RPMI7951 (cell line): ENCODE data around the gene NKAIN2. TPM values are rescaled to one million over a fixed set of nuclear protein-coding genes. Genes with fewer than 3 reads are reported as not detected.
"Not testable (repeated sequence)": the region's sequence is repeated elsewhere in the genome, so short reads cannot be mapped to it uniquely, and the experiment has no call there.

Experiments used
- DNase-seq: peaks from one replicate; pipeline ENCODE4 v3.0.0-alpha.2; 2012; ENCODE audit warnings: low read depth
- total RNA-seq: library from RNA; depleted of rRNA; stranded (reverse); fragments of >200 nt; shearing (Covaris generic); gene quantifications from 2 replicates; pipeline ENCODE4 v1.2.3, GENCODE V29; 2014

Gene NKAIN2
- total RNA-seq, 1 experiment from 2014 or later, result not detected

DNA sequence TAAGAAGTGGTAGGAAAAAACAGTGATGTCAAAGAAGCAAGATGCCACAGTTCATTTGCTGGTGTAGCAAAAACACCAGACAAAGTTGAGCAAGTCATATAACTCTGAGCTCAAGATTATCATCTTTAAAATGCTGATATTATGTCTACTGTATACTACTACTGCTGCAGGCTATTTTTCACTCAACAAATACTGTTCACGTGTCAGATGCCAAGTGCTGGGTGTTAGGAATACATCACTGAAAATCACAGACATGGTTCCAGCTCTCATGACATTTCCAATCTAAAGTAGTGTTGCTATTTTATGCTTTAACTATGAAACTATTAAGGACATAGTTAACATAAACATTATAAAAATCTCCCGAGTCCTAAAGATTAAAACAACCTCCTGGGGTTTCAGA lies 163.0 kb downstream of the NKAIN2 start:
- no peak for DNase-seq

DNA sequence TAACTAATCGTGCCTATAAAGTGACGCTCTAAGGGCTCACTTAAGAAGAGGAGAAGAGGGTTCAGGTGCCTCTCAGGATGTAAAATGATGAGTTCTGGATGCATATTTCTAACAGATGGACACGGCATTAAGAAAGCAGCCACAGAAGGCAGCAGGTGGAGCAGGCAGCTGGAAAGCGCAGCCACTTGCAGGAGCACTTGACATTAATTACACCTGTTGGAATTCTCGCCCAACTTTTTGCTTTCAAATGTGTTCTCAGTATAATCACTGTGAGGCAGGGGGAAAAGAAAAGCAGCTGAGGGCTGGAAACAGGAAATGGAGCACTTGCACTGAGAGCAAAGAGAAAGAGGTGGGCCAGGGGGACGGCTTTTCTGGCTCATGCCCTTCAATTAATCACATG lies 164.2 kb downstream of the NKAIN2 start:
- no peak for DNase-seq

DNA sequence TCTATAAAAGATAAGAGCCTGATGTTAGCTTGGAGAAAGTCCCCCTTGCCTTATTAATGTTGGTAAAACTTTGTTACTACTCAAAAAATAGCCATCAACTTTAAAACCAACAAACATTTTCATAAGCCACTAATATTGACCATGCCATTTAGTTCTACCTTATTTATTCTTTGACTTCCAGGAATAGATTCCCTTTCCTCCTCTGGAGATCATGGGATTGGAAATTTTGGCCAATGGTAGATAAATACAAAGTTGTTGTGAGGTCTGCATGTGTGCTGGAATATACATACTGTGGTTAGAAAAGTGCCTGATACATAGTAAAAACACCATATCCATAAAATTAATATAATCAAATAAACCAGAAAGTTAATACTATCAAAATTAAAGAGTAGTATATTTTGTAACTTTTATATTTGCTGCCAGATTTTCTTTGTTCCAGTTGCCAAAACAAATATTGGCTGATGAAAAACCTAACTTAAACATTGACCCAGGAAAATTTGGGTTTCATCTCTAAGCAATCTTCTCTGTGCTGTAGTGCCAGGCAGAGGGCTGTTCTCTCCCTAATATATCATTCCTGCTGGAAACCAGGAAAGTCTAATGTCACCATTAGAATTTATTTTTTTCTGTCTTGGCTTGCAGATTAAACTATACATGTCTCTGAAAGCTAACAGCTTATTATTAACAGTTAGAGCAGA lies 169.1 kb downstream of the NKAIN2 start:
- no peak for DNase-seq

DNA sequence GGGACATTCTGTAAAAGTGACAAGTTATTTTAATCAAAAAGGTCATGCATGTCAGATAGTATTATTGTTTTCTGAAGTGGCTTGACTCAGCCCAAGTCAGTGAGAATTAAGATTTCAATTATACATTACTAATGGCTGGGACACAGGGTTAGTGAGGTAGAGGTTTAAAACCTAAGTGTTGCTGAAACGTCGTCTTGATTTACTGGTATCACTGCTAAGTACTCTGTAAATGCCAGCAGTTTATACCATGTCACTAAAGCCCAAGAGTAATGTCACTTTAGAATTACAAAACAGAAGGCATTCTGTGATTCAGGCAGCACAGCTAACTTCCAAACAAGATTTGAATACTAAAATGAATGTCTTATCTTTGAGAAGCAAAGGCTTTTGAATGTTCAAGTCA lies 176.6 kb downstream of the NKAIN2 start:
- DNase-seq, result no peak

DNA sequence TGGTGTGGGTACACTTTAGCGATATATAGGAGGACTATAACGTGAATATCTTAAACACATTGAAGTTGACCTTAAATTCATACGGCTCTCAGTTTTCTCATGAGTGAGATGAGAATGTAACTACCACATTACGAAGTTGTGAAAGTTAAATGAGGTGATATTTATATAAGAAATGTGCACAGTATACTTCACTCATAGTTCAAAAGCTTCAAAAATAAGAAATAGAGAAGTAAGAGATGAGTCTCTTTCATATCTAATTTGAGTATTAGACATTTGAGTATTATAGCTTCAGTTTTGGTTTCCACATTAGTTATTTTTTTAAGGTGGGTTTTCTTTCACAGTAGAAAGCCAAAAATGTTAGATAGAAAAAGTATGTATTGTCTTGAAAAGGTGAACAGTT lies 183.3 kb downstream of the NKAIN2 start:
- no peak for DNase-seq

DNA sequence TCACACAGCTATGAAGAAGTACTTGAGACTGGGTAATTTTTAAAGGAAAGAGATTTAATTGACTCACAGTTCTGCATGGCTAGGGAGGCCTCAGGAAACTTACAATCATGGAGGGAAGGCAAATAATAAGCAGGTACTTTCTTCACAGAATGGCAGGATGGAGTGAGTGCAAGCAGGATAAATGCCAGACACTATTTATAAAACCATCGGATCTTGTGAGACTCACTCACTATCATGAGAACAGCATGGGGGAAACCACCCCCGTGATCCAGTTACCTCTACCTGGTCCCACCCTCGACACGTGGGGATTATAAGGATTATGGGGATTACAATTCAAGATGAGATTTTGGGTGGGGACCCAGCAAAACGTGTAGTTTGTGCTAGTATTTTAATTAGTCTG lies 186.3 kb downstream of the NKAIN2 start:
- DNase-seq, result not testable (repeated sequence)

DNA sequence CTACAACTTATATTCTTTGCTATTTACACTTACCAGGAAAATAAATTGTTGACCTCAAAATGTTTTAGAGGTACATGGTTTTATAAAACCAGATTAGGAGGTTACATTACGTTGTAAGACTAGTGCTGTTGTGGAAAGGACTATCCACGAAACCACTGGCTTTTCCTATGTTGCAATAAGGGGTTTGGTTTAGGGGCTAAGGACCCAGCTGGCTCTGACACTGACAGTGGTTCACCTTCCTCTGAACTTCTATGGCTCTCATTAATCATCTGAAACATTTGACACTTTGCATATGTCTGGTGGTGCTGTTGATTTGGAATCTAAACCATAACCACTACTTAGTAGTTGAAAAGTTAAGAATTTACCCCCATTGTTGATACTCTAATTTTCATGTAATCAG lies 186.7 kb downstream of the NKAIN2 start:
- no peak for DNase-seq

DNA sequence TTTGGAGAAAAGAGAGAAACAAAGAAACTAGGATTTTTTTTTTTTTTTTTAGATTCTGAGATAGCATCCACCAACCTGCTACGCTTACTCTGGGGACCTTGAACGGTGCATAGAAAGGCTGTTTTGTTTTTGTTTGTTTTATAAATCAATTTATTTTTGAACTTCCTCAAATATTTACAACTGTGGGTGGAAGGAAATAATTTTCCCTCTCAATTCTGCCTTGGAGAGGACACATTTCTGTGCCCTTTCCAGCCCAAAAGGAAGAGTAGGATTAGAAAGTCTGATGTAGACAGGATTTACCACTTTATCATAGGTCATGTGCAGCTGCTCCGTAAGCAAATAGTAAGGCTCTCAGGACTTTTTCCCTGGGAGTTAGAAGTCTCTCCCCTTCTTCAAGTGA lies 190.5 kb downstream of the NKAIN2 start:
- DNase-seq, result no peak

DNA sequence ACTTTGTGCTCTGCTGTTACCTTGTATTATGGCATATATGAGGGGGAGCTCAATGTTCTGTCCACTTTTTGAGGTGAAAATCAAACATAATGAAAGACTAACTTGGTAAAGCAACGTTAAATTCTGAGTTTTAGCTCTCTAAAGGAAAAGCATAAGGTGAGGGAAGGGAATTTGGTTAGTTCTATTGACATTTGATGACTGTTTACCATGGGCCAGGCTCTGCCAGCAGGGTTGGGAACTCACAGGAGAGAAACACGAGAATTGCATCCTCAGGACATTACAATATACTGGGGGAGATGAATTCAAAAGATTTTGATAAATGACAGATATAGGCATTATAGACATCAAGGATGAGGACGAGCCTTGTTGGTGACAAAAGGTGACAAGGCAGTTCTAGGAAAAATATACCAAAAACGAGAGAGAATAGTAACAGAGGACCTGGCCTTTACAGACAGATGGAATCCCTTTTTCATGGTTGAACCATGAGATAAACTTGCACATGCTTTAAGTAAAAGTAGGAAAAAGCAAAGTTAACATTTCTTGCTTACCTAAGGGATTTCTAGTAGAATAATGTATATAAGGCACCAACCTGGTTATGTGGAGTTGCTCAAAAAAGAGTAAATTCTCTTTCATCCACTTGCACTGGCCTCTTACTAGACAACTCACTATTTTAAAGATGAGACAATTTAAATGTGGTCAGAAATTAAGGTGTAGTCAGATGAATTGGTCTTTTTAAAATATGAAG lies 191.4 kb downstream of the NKAIN2 start:
- no peak for DNase-seq

DNA sequence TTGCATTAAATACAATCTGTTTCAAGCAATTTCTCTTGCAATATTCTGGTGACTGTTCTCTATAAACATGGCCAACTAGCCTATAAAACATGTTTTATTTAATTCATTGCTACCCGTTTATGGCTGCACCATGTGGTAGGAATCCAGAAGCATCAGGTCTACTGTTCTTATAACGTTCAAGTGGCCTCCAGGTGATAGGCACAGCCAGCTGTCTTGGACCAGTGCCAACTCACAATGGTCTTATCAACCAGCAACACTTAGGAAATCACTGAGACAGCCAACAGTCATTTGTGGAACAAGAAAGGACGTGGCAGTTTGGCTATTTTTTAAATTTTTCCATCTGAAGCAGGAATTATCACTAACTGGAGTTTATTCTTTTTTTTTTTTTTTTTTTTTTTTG lies 193.6 kb downstream of the NKAIN2 start:
- DNase-seq, result no peak

DNA sequence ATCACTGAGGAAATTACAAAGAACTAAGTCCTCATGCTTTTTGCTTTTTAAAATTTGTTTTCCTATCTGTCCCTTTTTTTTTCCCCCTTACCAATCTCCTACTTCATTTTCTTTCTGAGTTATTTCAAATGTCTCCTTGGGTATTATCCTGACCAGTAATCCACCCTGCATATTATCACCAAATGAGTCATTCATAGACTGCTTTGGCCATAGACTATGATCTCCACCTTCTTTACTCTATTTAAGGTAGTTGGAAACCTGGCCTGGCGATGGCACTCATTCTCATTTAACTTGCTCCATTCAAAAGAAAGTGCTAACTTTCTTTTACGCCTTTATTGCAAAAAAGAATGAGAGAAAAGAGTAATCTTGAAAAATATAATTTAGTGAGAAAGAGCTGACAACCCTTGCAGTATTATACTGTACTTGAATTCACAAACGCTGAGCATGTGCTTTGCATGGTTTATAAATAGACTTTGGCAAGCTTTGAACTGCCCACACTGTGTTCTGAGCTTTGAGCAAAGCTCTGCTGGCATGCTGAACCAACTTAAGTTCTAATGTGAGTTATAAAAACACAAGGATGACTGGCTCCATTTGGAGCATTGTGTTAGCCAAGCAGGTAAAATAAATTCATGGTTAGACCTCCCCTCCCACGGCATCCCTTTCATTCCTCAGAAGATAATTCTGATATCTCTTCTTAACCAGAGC lies 198.9 kb downstream of the NKAIN2 start:
- DNase-seq, result no peak

DNA sequence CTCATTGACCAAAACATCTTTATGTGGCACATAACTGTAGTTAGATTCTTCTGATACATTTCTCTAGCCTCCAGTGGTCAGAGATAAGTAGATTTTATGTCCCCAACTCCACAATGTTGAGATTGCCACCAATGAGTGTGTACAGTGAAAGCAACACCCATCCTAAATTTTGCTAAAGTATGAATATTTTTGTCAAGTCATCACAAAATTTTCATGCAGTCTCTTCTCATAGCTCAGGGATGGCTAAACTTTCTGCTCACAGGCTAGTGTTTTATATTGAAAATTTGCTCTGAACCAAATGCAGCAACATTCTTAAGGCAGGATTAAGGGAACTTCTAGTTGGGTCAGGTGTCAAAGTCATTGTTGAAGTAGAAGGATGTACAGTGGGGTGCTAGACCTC lies 203.6 kb downstream of the NKAIN2 start:
- DNase-seq, result no peak

DNA sequence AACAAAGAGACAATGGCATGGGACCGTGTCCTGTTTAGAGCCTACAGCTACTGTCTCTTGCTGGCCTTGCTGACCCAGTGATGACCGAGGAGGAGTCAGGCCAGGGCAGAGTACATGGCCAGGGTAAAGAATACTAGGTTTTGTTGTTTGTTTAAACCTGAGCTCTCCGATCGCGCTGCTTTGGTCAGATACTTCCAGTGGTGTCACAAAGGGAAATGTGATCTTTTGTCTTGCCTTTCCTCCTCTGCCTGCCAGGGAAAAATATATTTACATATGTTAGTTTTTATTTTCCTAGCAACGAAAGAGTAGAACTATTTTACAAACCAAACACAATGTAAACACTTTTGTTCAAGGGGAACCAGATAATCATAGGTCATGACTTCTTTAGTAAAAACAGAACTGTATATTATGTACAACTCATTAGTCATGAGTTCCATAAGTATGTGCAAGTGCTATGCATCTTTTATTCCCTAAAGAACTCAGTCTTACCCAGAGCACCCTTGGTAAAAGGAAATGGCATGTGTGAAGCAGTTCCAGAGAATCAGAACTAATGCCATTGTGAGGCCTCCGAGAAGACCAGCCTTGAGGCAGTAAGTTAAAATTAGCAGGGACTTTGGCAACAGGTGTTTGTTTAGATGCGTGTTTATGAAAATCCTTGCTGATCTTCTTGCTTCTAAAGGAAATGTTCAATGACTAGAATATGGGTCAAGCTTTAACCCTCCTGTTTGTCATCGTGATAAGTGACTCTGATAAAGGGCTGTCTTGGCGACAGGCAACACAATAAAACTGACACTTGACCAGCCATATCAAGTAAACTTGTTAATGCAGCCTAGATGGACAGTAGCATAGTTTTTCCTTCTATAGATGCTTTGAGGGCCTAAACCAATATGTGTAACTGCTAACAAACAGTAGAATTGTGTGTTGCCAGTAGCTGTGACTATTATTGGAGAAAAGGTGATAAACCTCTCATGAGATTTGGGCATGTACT lies 204.6 kb downstream of the NKAIN2 start:
- no peak for DNase-seq

DNA sequence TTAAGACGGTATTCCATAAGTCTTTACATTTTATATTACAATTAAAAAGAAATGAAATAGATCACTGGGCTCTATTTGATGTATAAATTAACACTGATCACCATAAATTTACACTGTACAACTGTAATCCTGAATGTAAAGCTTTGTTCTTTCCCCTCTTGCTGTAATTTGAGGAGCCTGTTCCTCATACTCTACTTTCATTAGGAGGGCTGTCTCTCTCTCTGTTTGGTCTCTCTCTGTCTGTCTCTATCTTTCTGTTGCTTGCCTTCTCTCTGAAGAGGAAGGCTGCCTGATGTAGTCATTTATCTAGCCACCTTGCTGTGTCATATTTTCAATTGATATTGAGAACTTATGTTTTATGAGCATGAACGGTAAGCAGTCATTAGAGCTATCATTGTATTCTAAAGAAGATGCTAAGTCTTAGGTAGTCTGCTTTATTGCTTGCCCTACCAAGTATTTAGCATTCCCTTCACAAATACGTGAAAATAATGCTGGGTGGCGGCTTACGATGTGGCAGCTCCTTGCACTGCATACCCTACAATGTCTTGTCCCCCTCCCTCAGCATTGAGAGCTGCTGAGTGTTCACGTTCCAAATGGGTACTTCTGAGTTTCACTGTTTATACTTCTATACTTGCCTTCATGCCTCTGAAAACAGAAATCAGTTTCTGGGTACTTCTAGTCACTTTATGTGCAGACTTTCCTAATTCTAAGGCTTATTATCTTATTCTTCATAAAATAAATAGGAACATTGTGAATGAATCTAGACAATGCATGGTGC lies 205.5 kb downstream of the NKAIN2 start:
- no peak for DNase-seq

DNA sequence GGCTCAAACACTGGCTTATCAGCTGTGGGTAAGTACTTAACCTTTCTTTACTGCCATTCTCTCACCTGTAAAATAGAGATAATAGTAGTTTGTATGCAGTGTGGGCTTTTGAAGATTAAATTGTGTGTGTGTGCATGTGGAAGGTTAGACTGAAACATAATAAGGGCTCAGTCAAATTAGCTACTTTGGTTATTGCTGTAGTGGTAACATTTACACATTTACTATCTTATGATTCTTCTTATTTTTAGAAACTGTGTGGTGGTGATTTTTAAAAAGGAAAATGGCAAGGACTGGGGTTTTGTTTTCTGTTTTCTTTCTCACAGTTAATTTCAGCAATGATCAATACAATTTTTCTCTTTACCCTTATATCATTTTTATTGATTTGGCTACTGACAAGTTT lies 206.9 kb downstream of the NKAIN2 start:
- no peak for DNase-seq

DNA sequence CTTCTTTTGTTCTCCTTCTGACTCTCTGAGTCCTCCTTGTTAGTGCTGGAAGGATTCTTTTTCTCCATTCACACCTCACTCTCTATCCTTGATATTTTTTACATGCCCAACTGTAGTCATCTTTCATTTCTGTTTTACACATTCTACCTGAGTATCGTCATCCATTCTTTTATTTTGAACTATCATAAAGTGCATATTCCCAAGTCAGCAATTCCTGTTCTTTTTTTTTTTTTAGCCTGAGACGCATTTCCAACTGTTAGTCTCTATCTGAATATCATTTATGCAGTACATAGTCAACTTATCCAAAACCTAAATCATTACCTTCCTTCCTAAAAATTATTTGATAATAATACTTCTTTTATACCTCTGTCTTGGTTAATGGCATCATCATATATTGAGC lies 207.5 kb downstream of the NKAIN2 start:
- no peak for DNase-seq

DNA sequence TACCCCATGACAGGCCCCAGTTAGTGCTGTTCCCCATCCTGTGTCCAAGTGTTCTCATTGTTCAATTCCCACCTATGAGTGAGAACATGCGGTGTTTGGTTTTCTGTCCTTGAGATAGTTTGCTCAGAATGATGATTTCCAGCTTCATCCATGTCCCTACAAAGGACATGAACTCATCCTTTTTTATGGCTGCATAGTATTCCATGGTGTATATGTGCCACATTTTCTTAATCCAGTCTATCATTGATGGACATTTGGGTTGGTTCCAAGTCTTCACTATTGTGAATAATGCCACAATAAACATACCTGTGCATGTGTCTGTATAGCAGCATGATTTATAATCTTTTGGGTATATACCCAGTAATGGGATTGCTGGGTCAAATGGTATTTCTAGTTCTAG lies 218.4 kb downstream of the NKAIN2 start:
- DNase-seq, result not testable (repeated sequence)

DNA sequence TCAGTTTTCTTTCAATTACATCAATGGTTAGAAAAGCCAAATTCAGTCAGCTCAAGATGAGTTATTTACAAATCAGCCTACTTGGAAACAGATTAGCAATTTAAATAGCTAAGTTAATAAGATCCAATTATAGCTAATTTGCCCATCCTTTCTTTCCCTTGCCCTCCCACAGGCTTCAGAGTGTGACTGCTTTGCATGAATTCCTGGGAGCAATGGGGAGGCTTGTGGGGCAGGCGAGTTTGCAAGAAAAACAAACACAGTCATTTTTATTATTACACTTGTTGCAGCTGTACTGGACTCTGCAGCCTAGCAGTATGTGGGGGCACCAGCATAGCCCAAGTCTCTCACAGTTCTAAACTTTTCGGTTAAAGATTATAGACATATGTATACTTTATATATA lies 219.0 kb downstream of the NKAIN2 start:
- DNase-seq, result no peak

DNA sequence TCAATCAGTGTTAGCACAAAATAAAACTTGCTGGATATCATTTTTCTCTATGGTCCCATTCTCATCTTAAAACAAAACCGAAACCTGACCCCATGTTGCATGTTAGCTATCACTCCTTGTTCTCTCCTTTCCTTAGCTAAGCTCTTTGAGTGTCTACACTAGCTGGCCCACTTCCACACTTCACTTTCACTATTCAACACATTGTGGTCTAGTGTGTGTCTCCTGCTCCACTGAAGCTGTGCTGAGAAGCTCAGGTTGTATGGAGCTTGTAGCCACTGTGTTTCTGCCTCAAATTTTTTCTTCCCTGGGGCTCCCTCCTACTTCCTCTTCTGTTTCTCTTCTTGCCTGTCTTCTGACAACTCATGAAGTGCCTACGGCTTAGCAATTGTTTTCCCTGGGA lies 223.0 kb downstream of the NKAIN2 start:
- DNase-seq, result no peak

DNA sequence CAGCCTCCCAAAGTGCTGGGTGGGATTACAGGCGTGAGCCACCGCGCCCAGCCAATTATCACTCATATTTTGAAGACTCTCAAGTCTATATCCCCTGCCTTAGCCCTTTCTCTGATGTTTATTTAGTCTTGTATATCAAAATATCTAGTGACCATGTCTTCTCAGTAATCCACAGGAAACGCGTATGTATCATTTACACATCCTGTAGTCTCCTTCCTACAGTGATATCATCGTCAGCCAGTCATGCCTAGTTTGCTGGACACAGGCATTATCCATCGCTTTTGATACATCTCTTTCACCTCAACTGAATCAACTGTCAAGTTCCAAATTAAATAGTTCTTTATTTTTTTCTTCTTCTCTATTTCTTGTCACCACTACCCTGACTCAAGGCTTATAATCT lies 223.7 kb downstream of the NKAIN2 start:
- no peak for DNase-seq

DNA sequence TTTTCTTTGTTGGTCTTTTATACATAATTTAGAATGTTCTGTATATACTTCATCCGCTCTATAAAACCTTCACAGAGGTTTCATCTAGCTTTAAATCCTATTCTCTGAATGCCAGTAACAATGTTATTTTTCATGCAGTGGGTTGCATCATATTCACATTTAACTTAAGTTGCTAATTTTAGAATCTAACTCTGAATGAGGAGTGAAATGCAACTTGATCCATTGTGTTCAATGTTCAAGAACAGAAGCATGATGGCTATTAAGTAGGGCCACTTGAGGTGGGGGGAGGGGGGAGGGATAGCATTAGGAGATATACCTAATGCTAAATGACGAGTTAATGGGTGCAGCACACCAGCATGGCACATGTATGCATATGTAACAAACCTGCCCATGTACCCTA lies 224.5 kb downstream of the NKAIN2 start:
- no peak for DNase-seq
